Gastrocnemius medialis (tissue), 4 donors: ENCODE measurements around the gene SPTBN4. TPM values are rescaled to one million over a fixed set of nuclear protein-coding genes. Genes with fewer than 3 reads are reported as not detected.

Source experiments
- ATAC-seq, 2 donors: fragments of 150-250 bp; one replicate each; pipeline ENCODE4 v1.9.1; 2016
- DNase-seq, 2 donors: peaks; one replicate each; pipeline ENCODE4 v3.0.0-alpha.2; 2019
- H3K27ac ChIP-seq, 4 donors: fragments of 200-600 bp; sonication (generic); 1 replicate in 1 of 4; 2 replicates in 3 of 4; pipeline ENCODE4 v1.5.1; 2016 to 2018; ENCODE audit warnings: mild to moderate bottlenecking in 2 of 4, moderate library complexity in 1 of 4
- H3K27me3 ChIP-seq, 3 donors: fragments of 200-600 bp; sonication (generic) in 2 of 3; 1 replicate in 1 of 3; 2 replicates in 2 of 3; pipeline versions ENCODE4 v1.5.1 to v1.6.0; 2016 to 2019; ENCODE audit warnings: mild to moderate bottlenecking in 1 of 3, moderate library complexity in 1 of 3
- H3K36me3 ChIP-seq, 2 donors: fragments of 200-600 bp; sonication (generic) in 1 of 2; one replicate each; pipeline ENCODE4 v1.5.1; 2017 to 2018
- H3K4me1 ChIP-seq, 2 donors: fragments of 200-600 bp; sonication (generic) in 1 of 2; one replicate each; pipeline ENCODE4 v1.5.1; 2016 to 2017; ENCODE audit warnings: mild to moderate bottlenecking in 2 of 2
- H3K4me3 ChIP-seq, 4 donors: fragments of 200-600 bp; sonication (generic) in 3 of 4; 1 replicate in 1 of 4; 2 replicates in 3 of 4; pipeline ENCODE4 v1.5.1; 2016 to 2019; ENCODE audit warnings: mild to moderate bottlenecking in 2 of 4
- H3K9me3 ChIP-seq, 3 donors: fragments of 200-600 bp; sonication (generic) in 2 of 3; 1 replicate in 1 of 3; 2 replicates in 2 of 3; pipeline ENCODE4 v1.5.1; 2016 to 2019
- CTCF ChIP-seq, 5 experiments: fragments of 450-650 bp in 3 of 5; fragments of 200-600 bp in 2 of 5; sonication (generic) in 2 of 5; IDR thresholded peaks in 4 of 5; conservative IDR thresholded peaks in 1 of 5; 1 replicate in 4 of 5; 2 replicates in 1 of 5; pipeline ENCODE4 v1.5.1; 2016 to 2019; ENCODE audit warnings: antibody characterized with exemption in 5 of 5, mild to moderate bottlenecking in 3 of 5, moderate library complexity in 3 of 5
- POLR2A ChIP-seq, 2 donors: fragments of 450-650 bp; IDR thresholded peaks; one replicate each; pipeline ENCODE4 v1.6.1; 2017; ENCODE audit warnings: antibody characterized with exemption in 2 of 2, mild to moderate bottlenecking in 2 of 2, moderate library complexity in 2 of 2
- in situ Hi-C, 4 donors: fragments of 200-750 bp; cut with MboI; loops; one replicate each; pipeline versions ENCODE4 v1.15.0 to v1.8.0; 2017; ENCODE audit warnings: low sequenced_read_pairs in 4 of 4
- intact Hi-C: fragments of 100-400 bp; cut with DNase I; formaldehyde crosslinking; loops from one replicate; pipeline ENCODE4 v1.15.1; 2023; ENCODE audit warnings: low total_unique reads
- total RNA-seq, 4 donors: library from RNA; depleted of rRNA; stranded (reverse); fragments of >200 nt; gene quantifications; one replicate each; pipeline versions ENCODE4 v1.1.0 to v1.2.3, GENCODE V29; 2016

The SPTBN4 gene
- total RNA-seq, 4 donors from 2014 or later: 0.86 to 5.9 (median 2.4) TPM

DNA sequence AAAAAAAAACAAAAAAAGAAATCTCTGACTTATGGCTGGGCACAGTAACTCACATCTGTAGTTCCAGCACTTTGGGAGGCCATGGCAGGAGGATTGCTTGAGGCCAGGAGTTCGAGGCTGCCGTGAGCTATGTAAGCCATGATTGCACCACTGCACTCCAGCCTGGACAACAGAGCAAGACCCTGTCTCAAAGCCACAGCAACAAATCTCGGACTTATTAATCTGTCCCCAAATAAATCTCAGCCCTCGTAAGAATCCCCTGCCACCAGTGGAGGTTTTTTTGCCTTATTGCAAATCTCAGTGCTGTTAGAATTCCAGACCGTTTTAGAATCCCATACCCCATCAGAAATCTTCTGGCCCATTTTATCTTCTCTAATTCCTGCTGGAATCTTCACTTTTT lies 114.7 kb downstream of the SPTBN4 start:
- Histone ChIP-seq H3K4me3 (no peak overlapping the region), H3K9me3 (no peaks in the 10 kb centered on the region), H3K27me3 (no peaks in the 10 kb centered on the region), H3K4me1 (peaks cover 0 to 10% of the 10 kb centered on the region in 2 donors), H3K27ac (no peak overlapping the region), H3K36me3 (peaks cover 0 to 17% of the 10 kb centered on the region in 2 donors)
- DNase-seq (no peak), ATAC-seq (no peak)
- intact Hi-C loops (no loop called here), in situ Hi-C loops (no loop called here)
- TF ChIP-seq CTCF (IDR thresholded peaks at IDR 0.05 in 4 of 5, conservative IDR thresholded peaks at IDR 0.05 in 1 of 5) (no peak), POLR2A (IDR thresholded peaks at IDR 0.05) (no peak)

- Histone ChIP-seq H3K4me3 (no peak overlapping the region), H3K9me3 (no peaks in the 10 kb centered on the region), H3K36me3 (peaks cover 0 to 17% of the 10 kb centered on the region in 2 donors), H3K27me3 (no peaks in the 10 kb centered on the region), H3K27ac (no peak overlapping the region), H3K4me1 (peaks cover 0 to 8% of the 10 kb centered on the region in 2 donors)
- ATAC-seq (no peak), DNase-seq (no peak)
- intact Hi-C loops: no loop called here
- TF ChIP-seq CTCF (IDR thresholded peaks at IDR 0.05 in 4 of 5, conservative IDR thresholded peaks at IDR 0.05 in 1 of 5) (no peak), POLR2A (IDR thresholded peaks at IDR 0.05) (no peak)
- in situ Hi-C loops: no loop called here
Measured at GRCh38 chr19:40582467-40582866, 115.7 kb downstream of the SPTBN4 start.

GRCh38 chr19:40583283-40583682 lies 116.5 kb downstream of the SPTBN4 start:
- no peak for ATAC-seq
- H3K4me3 ChIP-seq: no peak overlapping the region
- intact Hi-C loops: no loop called here
- TF ChIP-seq CTCF (IDR thresholded peaks at IDR 0.05 in 4 of 5, conservative IDR thresholded peaks at IDR 0.05 in 1 of 5) (no peak), POLR2A (IDR thresholded peaks at IDR 0.05) (no peak)
- peaks cover 0 to 17% of the 10 kb centered on the region in 2 donors for H3K36me3 ChIP-seq
- no peak overlapping the region for H3K27ac ChIP-seq
- peaks cover 0 to 3% of the 10 kb centered on the region in 2 donors for H3K4me1 ChIP-seq
- in situ Hi-C loops: no loop called here
- no peaks in the 10 kb centered on the region for H3K9me3 ChIP-seq
- DNase-seq: no peak
- H3K27me3 ChIP-seq: no peaks in the 10 kb centered on the region

DNA sequence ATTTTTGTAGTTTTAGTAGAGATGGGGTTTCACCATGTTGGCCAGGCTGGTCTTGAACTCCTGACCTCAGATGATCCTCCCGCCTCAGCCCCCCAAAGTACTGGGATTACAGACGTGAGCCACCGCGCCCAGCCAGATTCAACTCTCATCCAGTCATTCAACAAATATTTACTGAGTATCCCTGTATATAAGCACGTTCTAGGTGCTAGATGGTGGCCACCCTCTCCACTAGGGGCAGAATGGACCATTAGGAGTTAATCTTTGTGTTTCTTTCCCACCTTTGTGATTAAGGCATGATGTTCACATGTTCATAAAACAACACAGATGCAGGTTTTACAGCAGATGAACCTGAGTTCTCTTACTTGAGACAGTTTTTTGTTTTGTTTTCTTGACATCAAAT lies 117.2 kb downstream of the SPTBN4 start:
- no peaks in the 10 kb centered on the region for H3K4me1 ChIP-seq
- no peak overlapping the region for H3K4me3 ChIP-seq
- DNase-seq (no peak), ATAC-seq (no peak)
- in situ Hi-C loops: no loop called here
- peaks cover 0 to 17% of the 10 kb centered on the region in 2 donors for H3K36me3 ChIP-seq
- H3K27ac ChIP-seq: no peak overlapping the region
- intact Hi-C loops: no loop called here
- TF ChIP-seq CTCF (IDR thresholded peaks at IDR 0.05 in 4 of 5, conservative IDR thresholded peaks at IDR 0.05 in 1 of 5): no peak
- no peak for TF ChIP-seq POLR2A (IDR thresholded peaks at IDR 0.05)
- no peaks in the 10 kb centered on the region for H3K9me3 ChIP-seq
- H3K27me3 ChIP-seq: no peaks in the 10 kb centered on the region
